NCI-H1105 treated with DMSO at 0.1 percent for 48 hours (cell line): ENCODE measurements around the gene COL6A1.

Source experiments
- DNase-seq: peaks from one replicate; lab custom pipeline; 2025; lab: John Stamatoyannopoulos, UW

COL6A1 gene

DNA sequence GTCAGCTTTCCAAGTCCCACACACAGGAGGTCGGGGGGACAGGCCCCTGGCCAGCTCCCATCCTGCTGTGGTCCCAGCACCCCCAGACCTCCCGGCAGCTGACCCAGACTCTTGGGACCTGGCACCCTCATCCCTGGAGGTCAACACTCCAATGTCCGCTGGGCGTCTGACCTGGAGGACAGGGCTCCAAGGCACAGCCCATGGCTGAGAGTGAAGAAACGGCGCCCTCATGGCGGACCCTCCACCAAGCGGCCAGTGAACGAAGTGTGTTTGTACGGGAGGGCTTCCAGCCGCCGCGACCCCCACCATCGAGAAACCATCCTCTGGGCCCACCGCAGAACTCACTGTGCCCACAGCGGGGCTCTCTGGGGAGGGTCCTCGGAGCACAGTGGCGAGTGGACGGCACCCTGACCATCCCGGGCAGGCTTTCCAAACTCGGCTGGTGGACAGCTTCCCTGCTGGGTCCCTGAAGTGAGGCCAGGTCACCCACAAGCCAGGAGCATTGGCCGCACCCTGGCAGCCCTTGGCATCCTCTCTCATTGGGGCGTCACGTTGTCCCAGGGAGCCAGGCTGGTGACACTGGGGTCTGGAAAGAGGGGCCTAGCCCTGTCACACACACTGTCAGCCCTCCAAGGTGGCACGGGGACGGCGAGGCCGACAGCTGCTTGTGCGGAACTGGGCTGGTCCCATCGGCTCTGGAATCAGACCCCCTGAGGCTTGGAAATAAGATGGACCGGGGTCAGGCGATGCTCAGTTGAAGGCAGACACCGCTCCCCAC lies 68.5 kb downstream of the COL6A1 start:
- no peak for DNase-seq

DNA sequence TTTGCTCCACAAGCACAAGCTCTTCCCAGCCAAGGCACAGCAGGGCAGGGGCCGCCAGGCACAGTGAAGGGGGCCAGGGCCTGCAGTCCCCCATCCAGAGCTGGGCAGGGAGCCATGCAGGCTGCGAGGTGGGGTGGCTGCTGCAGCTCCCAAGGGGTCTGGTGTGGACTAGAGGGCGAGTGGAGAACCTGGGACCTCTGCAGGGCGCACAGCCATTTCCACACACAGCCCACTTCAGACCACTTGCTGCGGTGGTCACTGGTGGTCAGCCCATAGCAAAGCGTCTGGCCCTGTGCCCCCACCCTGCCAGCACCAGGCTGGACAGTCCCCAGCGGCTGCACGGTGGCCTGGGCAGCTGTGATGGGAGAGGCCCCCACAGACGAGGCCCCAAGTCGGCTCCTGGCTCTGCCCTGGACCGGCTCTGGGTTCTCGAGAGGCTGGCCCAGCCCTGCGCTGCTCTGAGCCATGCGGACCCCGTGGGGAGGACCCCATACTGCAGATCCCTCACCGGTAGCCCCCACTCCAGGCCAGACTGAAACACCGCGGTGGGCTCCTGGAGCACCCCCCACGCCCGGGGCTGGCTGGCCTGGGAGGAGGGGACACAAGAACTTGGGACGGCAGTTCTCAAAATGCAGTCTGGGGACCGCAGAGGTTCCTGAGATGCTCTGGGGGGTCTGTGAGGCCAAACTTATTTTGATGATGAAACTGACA lies 69.3 kb downstream of the COL6A1 start:
- DNase-seq = no peak

DNA sequence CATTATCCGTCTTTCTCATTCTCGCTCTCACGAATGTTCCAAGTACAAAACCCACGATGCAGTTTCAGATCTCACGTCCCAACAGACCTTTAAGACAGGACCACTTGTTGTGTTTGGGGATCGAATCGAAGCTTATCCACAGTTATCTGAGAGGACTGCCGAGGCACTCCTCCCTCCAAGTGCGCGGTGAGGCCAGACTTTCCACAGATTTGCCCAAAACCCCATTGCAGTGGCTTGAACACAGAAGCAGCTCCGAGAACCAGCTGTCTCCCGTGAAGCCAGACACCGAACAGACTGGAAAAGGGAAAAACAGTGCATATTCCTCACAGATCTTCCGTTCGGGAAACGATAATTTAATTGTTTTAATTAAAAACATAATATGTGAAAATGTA lies 69.8 kb downstream of the COL6A1 start:
- no peak for DNase-seq

DNA sequence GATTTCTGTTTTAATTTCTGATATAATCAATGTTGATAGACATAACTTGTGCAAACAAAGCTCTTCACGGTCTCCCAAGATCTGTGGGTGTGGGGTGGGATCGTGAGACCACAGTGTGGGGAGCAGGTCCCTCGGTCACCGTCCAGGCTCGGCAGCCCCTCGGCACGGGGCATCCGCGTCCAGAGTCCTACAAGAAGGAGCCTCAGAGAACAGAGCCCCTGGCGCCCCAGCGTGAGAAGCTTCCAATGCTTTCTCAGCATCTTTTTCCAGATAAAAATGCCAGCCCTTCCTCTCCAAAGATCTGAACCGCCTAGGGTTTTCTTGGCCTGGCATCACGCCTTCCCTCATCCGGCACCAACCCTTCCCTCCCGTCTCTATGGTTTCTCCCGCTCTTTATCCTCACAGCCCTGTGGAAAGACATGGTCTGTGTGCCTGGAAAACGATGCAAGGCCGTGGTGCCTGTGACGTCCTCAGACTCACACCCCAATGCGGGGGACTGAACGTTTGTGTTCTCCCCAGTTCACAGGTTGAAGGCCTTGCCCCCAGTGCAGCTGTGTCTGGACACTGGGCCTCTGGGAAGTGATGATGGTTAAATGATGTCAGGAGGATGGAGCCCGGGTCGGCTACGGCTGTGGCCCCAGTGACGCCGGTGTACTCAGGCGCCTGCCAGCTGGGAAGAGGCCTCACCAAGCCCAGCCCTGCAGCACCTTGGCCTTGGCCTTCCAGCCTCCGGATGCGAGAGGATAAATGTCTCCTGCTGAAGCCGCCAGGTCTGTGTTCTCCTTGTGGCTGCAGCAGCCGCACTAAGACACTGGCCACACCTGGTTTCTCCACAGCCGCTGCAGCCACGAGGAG lies 70.5 kb downstream of the COL6A1 start:
- no peak for DNase-seq

DNA sequence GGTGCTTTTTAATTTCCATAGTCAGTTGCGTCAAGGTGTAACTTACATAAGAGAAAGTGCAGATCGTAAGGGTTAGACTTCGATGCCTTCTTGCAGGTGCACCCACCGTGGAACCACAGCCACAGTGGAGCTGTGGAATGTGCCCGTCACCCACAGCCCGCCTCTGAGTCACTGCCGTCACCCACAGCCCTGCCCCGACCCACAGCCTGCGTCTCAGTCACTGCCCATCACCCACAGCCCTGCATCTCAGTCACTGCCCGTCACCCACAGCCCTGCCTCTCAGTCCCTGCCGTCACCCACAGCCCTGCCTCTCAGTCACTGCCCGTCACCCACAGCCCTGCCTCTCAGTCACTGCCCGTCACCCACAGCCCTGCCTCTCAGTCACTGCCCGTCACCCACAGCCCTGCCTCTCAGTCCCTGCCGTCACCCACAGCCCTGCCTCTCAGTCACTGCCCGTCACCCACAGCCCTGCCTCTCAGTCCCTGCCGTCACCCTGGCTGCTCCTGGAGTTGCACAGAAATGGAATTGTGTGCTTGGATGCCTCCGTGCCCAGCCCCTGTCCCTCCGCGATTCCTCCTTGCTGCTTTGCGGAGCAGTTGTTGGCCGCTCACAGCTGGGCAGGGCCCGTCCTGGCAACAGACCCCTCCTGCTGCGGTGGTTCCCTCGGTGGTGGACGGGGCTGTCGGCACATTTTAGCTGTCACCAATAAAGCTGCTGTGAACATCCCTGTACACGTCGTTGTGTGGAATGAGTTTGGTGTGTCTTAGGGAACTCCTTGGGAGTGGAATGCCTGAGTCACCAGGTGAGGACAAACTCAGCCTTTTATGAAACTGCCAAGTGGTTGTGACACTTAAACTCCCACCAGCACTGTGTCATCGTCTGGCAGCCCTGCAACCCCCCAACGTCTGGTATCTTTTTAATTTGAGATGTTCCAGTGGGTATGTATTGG lies 71.4 kb downstream of the COL6A1 start:
- DNase-seq = no peak

DNA sequence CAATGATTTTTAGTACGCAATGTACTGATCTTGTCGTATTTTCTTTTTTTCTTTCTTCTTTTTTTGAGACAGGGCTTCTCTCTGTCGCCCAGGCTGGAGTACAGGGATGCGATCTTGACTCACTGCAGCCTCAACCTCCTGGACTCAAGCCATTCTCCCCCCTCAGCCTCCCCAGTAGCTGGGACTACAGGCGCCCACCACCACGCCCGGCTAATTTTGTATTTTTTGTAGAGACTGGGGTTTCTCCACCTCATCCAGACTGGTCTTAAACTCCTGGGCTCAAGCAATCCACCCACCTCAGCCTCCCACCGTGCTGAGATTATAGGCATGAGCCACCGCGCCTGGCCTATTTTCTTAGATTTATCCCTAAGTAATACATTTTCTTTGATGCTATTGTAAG lies 72.5 kb downstream of the COL6A1 start:
- no peak for DNase-seq

DNA sequence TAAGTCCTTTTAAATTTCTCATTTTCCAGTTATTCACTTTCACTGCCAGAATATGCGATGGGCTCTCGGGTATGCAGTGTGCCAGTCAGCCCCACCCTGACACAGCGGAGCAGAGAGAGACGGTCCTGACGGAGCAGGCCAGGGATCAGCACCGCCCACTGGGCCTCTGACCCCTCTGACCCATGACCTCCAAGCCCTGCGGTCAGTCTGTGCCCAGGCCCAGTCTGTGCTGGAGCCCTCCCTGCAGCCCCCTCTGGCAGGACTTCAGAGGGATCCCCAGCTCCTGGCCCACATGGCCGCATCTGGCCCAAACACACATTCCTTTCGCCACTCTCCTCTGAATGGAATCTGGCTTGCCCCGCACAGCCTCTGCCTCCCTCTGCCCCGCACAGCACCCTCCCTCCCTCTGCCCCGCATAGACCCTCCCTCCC lies 72.9 kb downstream of the COL6A1 start:
- no peak for DNase-seq
